ENCODE data around the gene XPR1. TPM values are rescaled to one million over a fixed set of nuclear protein-coding genes. Genes with fewer than 3 reads are reported as not detected.

Gene XPR1
- total and polyA plus RNA-seq, 2 of the 8 experiments (the other 6 are each of a cell fraction or from before 2014, with no cell fraction given): 28.6 to 43.9 TPM

- TF ChIP-seq NRF1 (IDR thresholded peaks at IDR 0.05; ENCODE audit: low read depth, low read length) (no peak), FOSL1 (IDR thresholded peaks at IDR 0.05; ENCODE audit: insufficient read depth, low read depth, low read length) (no peak), SIN3A (conservative IDR thresholded peaks at IDR 0.05 in 1 of 2, IDR thresholded peaks at IDR 0.05 in 1 of 2; ENCODE audit: low read depth in 1 of 2, low read length in 2 of 2) (no peak), ATF3 (IDR thresholded peaks at IDR 0.05; ENCODE audit: insufficient read depth, low read depth, low read length) (no peak), JUND (IDR thresholded peaks at IDR 0.05; ENCODE audit: low read length) (no peak), POLR2A (IDR thresholded peaks at IDR 0.05; ENCODE audit: control extremely low read depth in 1 of 2, low read depth in 2 of 2, low read length in 2 of 2) (no peak), ZNF274 (IDR thresholded peaks at IDR 0.05; ENCODE audit: borderline replicate concordance, extremely low read depth, low read length) (no peak), CHD1 (IDR thresholded peaks at IDR 0.05; ENCODE audit: low read depth, low read length) (no peak)
- no peak overlapping the region for H3K18ac ChIP-seq (ENCODE audit: extremely low read depth, low read length)
- no peaks in the 10 kb centered on the region for H3K4me1 ChIP-seq (replicated peaks in 1 of 4; ENCODE audit: control insufficient read depth in 3 of 4, insufficient read depth in 4 of 4, low read length in 3 of 4)
- WGBS, 2 experiments (ENCODE audit: extremely low coverage in 1 of 2, insufficient coverage in 1 of 2, insufficient read length in 1 of 2, insufficient replicate concordance in 2 of 2, low coverage in 1 of 2, low lambda C conversion rate in 2 of 2, missing lambda C conversion rate in 1 of 2): 98% methylated on average over 4 of the region's 4 CpGs; no CpG with 5 or more reads in 1 of the 2 experiments
- H3K56ac ChIP-seq (replicated peaks; ENCODE audit: insufficient read length, low read depth, low read length): no peak overlapping the region
- no peak overlapping the region for H2AK5ac ChIP-seq (ENCODE audit: low read depth, low read length)
- no peak overlapping the region for H2BK20ac ChIP-seq (ENCODE audit: low read length)
- no peak overlapping the region for H3K9ac ChIP-seq (replicated peaks in 1 of 4; ENCODE audit: extremely low read depth in 1 of 4, low read depth in 3 of 4, low read length in 3 of 4)
- H4K8ac ChIP-seq (ENCODE audit: extremely low read depth, insufficient read depth, low read length): no peak overlapping the region
- no peak overlapping the region for H2BK120ac ChIP-seq (replicated peaks; ENCODE audit: low read depth, low read length)
- H3K27ac ChIP-seq (ENCODE audit: low read depth, low read length): no peak overlapping the region
- H2BK15ac ChIP-seq (ENCODE audit: low read length): no peak overlapping the region
- no peak overlapping the region for H3K4me3 ChIP-seq (ENCODE audit: extremely low read depth in 1 of 4, insufficient read depth in 2 of 4, low read depth in 3 of 4, low read length in 4 of 4)
- no peak overlapping the region for H3K4ac ChIP-seq (replicated peaks; ENCODE audit: insufficient read length, low read depth, low read length)
- H4K5ac ChIP-seq (ENCODE audit: insufficient read length, low read depth, low read length): no peak overlapping the region
- no peak for DNase-seq (ENCODE audit: low read depth in 1 of 2, low spot score in 2 of 2)
- ChIA-PET CTCF (ENCODE audit: partially characterized antibody) (interaction anchor here (1.4 to 1.7 kb wide), 2 partner anchors 10 to 11 kb away, joined by 4 to 8 read pairs; no protein-coding TSS in a partner anchor), POLR2A (ENCODE audit: partially characterized antibody) (interaction anchor here (0.8 kb wide), 1 partner anchor 15 kb away, joined by 3 read pairs; the partner anchor contains the start of gene XPR1)
- peaks cover 0 to 7% (median 0%) of the 10 kb centered on the region in 4 experiments; a peak in 2 of 8 replicates for H3K36me3 ChIP-seq (ENCODE audit: control insufficient read depth in 2 of 4, insufficient read depth in 4 of 4, low read length in 3 of 4)
- no peak overlapping the region for H3K4me2 ChIP-seq (ENCODE audit: insufficient read depth in 1 of 2, low read depth in 2 of 2, low read length in 2 of 2)
- H2BK12ac ChIP-seq (ENCODE audit: low read depth, low read length): no peak overlapping the region
- H2AFZ ChIP-seq (ENCODE audit: low read length): no peak overlapping the region
- no peaks in the 10 kb centered on the region for H3K23me2 ChIP-seq (ENCODE audit: low read depth, low read length)
- no peak overlapping the region for H3K14ac ChIP-seq (ENCODE audit: insufficient read length)
- peaks cover 3% of the 10 kb centered on the region; the same call in 1 of the 2 replicates for H3K79me1 ChIP-seq (ENCODE audit: low read depth, low read length)
- H2BK5ac ChIP-seq (ENCODE audit: low read depth, low read length): no peak overlapping the region
- H3K79me2 ChIP-seq (ENCODE audit: control insufficient read depth in 1 of 2, insufficient read depth in 2 of 2, low read length in 2 of 2): peaks cover 4 to 58% of the 10 kb centered on the region in 2 experiments; a peak in 2 of 4 replicates
- no peaks in the 10 kb centered on the region for H4K20me1 ChIP-seq (replicated peaks in 1 of 2; ENCODE audit: control insufficient read depth in 1 of 2, insufficient read depth in 2 of 2, low read length in 2 of 2)
- peaks cover 0 to 4% of the 10 kb centered on the region in 2 experiments; a peak in 1 of 4 replicates for H3K9me3 ChIP-seq (ENCODE audit: insufficient read depth in 2 of 2, low read depth in 1 of 2, low read length in 1 of 2)
- no peak for FAIRE-seq
- no peaks in the 10 kb centered on the region for H3K27me3 ChIP-seq (replicated peaks in 1 of 4; ENCODE audit: control insufficient read depth in 3 of 4, extremely low read depth in 1 of 4, insufficient read depth in 3 of 4, low read length in 3 of 4)
- no peak overlapping the region for H4K91ac ChIP-seq (replicated peaks; ENCODE audit: insufficient read length, low read length)
- no peak overlapping the region for H3K23ac ChIP-seq (ENCODE audit: insufficient read length)
Measured at GRCh38 chr1:180646547-180646946, 14.7 kb downstream of the XPR1 start.

Data from H1 (cell line).